ENCODE data around the gene TBC1D10A. TPM values are rescaled to one million over a fixed set of nuclear protein-coding genes. Genes with fewer than 3 reads are reported as not detected.

The TBC1D10A gene
- total RNA-seq, 1 experiment from 2014 or later, result 18.6 TPM

DNA sequence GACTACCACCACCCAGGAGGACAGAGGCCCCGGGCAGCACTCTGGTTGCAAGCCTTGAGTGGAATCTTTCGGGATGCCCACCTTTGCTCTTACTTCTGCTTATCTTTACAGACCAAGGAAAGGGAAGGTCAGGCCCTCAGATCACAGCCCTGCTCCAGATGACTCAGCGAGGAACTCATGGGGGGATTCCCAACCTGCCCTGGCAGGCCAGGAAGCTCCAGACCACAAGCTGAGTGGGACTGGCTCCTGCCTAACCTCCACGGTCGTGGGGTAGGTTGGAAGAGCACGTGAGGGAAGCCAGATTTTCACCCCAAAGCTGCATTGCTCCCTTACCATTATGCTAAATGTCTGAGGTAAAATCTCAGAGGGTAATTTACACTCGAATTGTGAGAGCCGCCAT is 11.8 kb downstream of the TBC1D10A start:
- ATAC-seq (no peak), DNase-seq (ENCODE audit: low read depth, low spot score) (no peak)
- Histone ChIP-seq H4K20me1 (ENCODE audit: insufficient read depth) (no peaks in the 10 kb centered on the region), H3K9ac (ENCODE audit: low read length) (no peak overlapping the region; the same call in 1 of the 2 replicates), H3K4me2 (ENCODE audit: low read length) (peak overlapping the region; percentile 46), H3K79me2 (ENCODE audit: insufficient read depth, low read length) (peaks cover 8% of the 10 kb centered on the region; the same call in 1 of the 2 replicates), H3K9me2 (ENCODE audit: insufficient read depth) (no peaks in the 10 kb centered on the region), H3K27ac (ENCODE audit: low read depth, low read length) (no peak overlapping the region), H3K27me3 (ENCODE audit: insufficient read depth, low read length) (no peaks in the 10 kb centered on the region), H3K9me3 (ENCODE audit: control insufficient read depth in 1 of 2, insufficient read depth in 1 of 2, low read depth in 1 of 2, low read length in 2 of 2) (no peaks in the 10 kb centered on the region), H3K4me3 (replicated peaks in 1 of 2; ENCODE audit: low read depth in 1 of 2, low read length in 2 of 2) (no peak overlapping the region; a peak in 1 of 4 replicates), H2AFZ (ENCODE audit: low read depth, low read length, poor library complexity, severe bottlenecking) (no peak overlapping the region), H3K36me3 (ENCODE audit: control insufficient read depth in 1 of 2, insufficient read depth in 2 of 2, low read length in 2 of 2) (no peaks in the 10 kb centered on the region), H3K4me1 (ENCODE audit: control insufficient read depth in 1 of 2, insufficient read depth in 2 of 2, low read length in 2 of 2) (peaks cover 31 to 60% of the 10 kb centered on the region in 2 experiments)
- no TSS peak for BruUV-seq (replicated peaks)
- ChIA-PET POLR2A (no interaction called here), CTCF (interaction anchor here (0.7 kb wide), 1 partner anchor 13 kb away, joined by 3 read pairs; no protein-coding TSS in a partner anchor), RAD21 (ENCODE audit: low non-redundant PET in 1 of 2, low total read pairs in 2 of 2, uncharacterized antibody in 2 of 2, unreplicated experiment in 2 of 2) (no interaction called here)
- no peak for TF ChIP-seq EZH2 (IDR thresholded peaks at IDR 0.05)
- TF ChIP-seq, protein P1, sequence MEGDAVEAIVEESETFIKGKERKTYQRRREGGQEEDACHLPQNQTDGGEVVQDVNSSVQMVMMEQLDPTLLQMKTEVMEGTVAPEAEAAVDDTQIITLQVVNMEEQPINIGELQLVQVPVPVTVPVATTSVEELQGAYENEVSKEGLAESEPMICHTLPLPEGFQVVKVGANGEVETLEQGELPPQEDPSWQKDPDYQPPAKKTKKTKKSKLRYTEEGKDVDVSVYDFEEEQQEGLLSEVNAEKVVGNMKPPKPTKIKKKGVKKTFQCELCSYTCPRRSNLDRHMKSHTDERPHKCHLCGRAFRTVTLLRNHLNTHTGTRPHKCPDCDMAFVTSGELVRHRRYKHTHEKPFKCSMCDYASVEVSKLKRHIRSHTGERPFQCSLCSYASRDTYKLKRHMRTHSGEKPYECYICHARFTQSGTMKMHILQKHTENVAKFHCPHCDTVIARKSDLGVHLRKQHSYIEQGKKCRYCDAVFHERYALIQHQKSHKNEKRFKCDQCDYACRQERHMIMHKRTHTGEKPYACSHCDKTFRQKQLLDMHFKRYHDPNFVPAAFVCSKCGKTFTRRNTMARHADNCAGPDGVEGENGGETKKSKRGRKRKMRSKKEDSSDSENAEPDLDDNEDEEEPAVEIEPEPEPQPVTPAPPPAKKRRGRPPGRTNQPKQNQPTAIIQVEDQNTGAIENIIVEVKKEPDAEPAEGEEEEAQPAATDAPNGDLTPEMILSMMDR (IDR thresholded peaks at IDR 0.05 in 2 of 3, conservative IDR thresholded peaks at IDR 0.05 in 1 of 3; ENCODE audit: borderline replicate concordance in 1 of 3, insufficient read depth in 1 of 3, low read depth in 2 of 3, low read length in 2 of 3), result no peak
- TF ChIP-seq SIN3A (IDR thresholded peaks at IDR 0.05; ENCODE audit: low read depth), result no peak
- TF ChIP-seq RAD21 (IDR thresholded peaks at IDR 0.05; ENCODE audit: low read depth), result no peak
- no peak for TF ChIP-seq FOSL1 (IDR thresholded peaks at IDR 0.05; ENCODE audit: low read depth)
- no peak for TF ChIP-seq YY1 (IDR thresholded peaks at IDR 0.05; ENCODE audit: extremely low read depth, insufficient replicate concordance, low read depth, low read length)
- intact Hi-C loops (cut with micrococcal nuclease), result no loop called here

Data from HCT116 (cell line).